HEK293T (cell line): ENCODE measurements around the gene XRN2.

ENCODE experiments used
- CTCF ChIA-PET: fragments of 350-600 bp; formaldehyde crosslinking; extraction: SDS; loops from one replicate; lab custom pipeline; 2021; ENCODE audit warnings: antibody characterized with exemption, inconsistent platforms; lab: Yijun Ruan, JAX
- POLR2A ChIA-PET: fragments of 350-600 bp; formaldehyde crosslinking; extraction: SDS; loops from one replicate; lab custom pipeline; 2020; ENCODE audit warnings: antibody characterized with exemption, inconsistent platforms; lab: Yijun Ruan, JAX
- DNase-seq: peaks from one replicate; pipeline ENCODE4 v3.0.0; 2012; ENCODE audit warnings: mixed read lengths; ENCODE audit errors: extremely low spot score
- ARNT ChIP-seq: fragments of 450-650 bp; IDR thresholded peaks from 2 replicates; pipeline ENCODE4 v1.6.1; 2017; ENCODE audit warnings: mild to moderate bottlenecking
- BHLHE40 ChIP-seq: fragments of 450-650 bp; IDR thresholded peaks from 2 replicates; pipeline ENCODE4 v1.6.1; 2016; ENCODE audit warnings: mild to moderate bottlenecking, moderate library complexity, borderline replicate concordance
- CTBP1 ChIP-seq: fragments of 450-650 bp; IDR thresholded peaks from 2 replicates; pipeline ENCODE4 v1.6.1; 2016; ENCODE audit warnings: borderline replicate concordance
- ELF4 ChIP-seq: fragments of 450-650 bp; IDR thresholded peaks from 2 replicates; pipeline ENCODE4 v1.6.1; 2017; ENCODE audit warnings: antibody characterized with exemption
- FOXA1 ChIP-seq: fragments of 450-650 bp; IDR thresholded peaks from 2 replicates; pipeline ENCODE4 v1.6.1; 2016; ENCODE audit warnings: mild to moderate bottlenecking
- FOXK2 ChIP-seq: fragments of 450-650 bp; IDR thresholded peaks from 2 replicates; pipeline ENCODE4 v1.6.1; 2016; ENCODE audit warnings: mild to moderate bottlenecking
- FOXM1 ChIP-seq: fragments of 450-650 bp; IDR thresholded peaks from 2 replicates; pipeline ENCODE4 v1.6.1; 2017; ENCODE audit warnings: mild to moderate bottlenecking, borderline replicate concordance
- HDGF ChIP-seq: fragments of 450-650 bp; IDR thresholded peaks from 2 replicates; pipeline ENCODE4 v1.6.1; 2017; ENCODE audit warnings: antibody characterized with exemption, borderline replicate concordance
- L3MBTL2 ChIP-seq: fragments of 450-650 bp; conservative IDR thresholded peaks from 2 replicates; pipeline ENCODE4 v1.6.1; 2016; ENCODE audit warnings: mild to moderate bottlenecking
- LEF1 ChIP-seq: fragments of 450-650 bp; IDR thresholded peaks from 2 replicates; pipeline ENCODE4 v1.6.1; 2017; ENCODE audit warnings: mild to moderate bottlenecking, borderline replicate concordance
- NFRKB ChIP-seq: fragments of 450-650 bp; IDR thresholded peaks from 2 replicates; pipeline ENCODE4 v1.6.1; 2016; ENCODE audit warnings: mild to moderate bottlenecking, moderate library complexity
- SP1 ChIP-seq: fragments of 450-650 bp; IDR thresholded peaks from 2 replicates; pipeline ENCODE4 v1.6.1; 2017
- SUZ12 ChIP-seq: fragments of 450-650 bp; IDR thresholded peaks from 2 replicates; pipeline ENCODE4 v1.6.1; 2016; ENCODE audit warnings: mild to moderate bottlenecking
- TARDBP ChIP-seq: fragments of 450-650 bp; IDR thresholded peaks from 2 replicates; pipeline ENCODE4 v1.6.1; 2016
- ZNF384 ChIP-seq: fragments of 450-650 bp; IDR thresholded peaks from 2 replicates; pipeline ENCODE4 v1.6.1; 2016
- TF ChIP-seq, protein P1 (sequence below): fragments of 450-650 bp; IDR thresholded peaks from 2 replicates; pipeline ENCODE4 v1.6.1; 2016

Gene XRN2

DNA sequence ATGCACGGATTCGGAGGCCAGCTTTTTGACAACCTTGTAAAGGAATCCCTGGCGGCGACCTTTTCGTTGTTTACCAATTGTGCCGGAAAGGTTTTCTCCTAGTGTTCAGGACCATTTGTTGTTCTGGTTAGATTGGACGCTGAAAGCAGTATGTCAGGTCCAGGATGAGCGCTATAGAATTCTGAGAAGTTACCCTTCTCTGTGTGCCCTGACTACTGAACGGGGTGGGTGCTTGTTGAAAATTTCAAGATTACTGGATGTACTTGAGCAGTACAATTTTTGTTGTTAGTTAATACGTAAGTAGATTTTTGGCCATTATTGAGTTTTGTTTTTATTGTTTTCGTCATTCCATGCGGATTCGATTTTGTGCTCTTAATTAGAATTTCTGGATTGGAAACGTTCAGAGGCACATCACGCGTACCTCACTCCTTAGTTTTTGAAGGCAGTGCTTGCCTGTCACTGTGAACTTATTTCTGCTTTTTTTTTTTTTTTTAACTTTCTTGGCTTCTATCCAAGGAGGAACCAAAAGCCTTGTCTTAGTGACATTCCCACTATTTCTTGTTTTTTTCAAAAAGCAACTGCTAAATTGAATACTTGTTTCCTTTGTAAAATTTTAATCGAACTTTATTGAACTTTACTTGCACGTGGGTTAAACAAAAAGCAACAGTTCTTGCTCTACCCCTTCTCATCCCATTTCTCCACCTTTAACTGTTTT, 898 bp downstream of the XRN2 start:
- ChIA-PET CTCF (no interaction called here), POLR2A (interaction anchor here (1.1 to 2.5 kb wide), 7 partner anchors 12 to 217 kb away, joined by 3 to 14 read pairs (median 4); no protein-coding TSS in a partner anchor)
- no peak for DNase-seq
- TF ChIP-seq SUZ12 (no peak), ZNF384 (peak; percentile 76)

DNA sequence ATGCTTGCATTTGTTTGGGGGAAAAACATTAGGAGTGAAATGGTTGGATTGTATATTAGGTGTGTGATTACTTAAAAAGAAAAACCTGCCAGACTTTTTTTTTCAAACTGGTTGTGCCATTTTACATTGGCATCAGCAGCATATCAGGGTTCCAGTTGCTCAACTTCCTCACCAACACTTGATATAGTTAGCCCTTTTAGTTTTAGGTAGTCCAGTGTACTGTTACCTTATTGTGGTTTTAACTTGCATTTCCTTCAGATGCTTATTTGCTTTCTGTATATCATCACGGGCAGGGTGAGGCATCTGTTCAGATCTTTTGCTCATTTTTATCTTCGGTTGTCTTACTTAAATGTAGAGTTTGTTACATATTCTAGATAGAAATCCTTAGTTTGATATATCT, 5.2 kb downstream of the XRN2 start:
- DNase-seq: no peak
- POLR2A ChIA-PET: no interaction called here
- CTCF ChIA-PET: no interaction called here
- TF ChIP-seq CTBP1: no peak
- no peak for TF ChIP-seq HDGF
- TF ChIP-seq ELF4: no peak
- no peak for TF ChIP-seq FOXA1
- TF ChIP-seq ZNF384: no peak
- TF ChIP-seq ARNT: no peak
- TF ChIP-seq LEF1: no peak
- TF ChIP-seq BHLHE40: no peak
- no peak for TF ChIP-seq FOXM1
- TF ChIP-seq FOXK2: no peak
- no peak for TF ChIP-seq NFRKB
- no peak for TF ChIP-seq TARDBP
- no peak for TF ChIP-seq L3MBTL2
- TF ChIP-seq, protein P1, sequence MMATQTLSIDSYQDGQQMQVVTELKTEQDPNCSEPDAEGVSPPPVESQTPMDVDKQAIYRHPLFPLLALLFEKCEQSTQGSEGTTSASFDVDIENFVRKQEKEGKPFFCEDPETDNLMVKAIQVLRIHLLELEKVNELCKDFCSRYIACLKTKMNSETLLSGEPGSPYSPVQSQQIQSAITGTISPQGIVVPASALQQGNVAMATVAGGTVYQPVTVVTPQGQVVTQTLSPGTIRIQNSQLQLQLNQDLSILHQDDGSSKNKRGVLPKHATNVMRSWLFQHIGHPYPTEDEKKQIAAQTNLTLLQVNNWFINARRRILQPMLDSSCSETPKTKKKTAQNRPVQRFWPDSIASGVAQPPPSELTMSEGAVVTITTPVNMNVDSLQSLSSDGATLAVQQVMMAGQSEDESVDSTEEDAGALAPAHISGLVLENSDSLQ: no peak

DNA sequence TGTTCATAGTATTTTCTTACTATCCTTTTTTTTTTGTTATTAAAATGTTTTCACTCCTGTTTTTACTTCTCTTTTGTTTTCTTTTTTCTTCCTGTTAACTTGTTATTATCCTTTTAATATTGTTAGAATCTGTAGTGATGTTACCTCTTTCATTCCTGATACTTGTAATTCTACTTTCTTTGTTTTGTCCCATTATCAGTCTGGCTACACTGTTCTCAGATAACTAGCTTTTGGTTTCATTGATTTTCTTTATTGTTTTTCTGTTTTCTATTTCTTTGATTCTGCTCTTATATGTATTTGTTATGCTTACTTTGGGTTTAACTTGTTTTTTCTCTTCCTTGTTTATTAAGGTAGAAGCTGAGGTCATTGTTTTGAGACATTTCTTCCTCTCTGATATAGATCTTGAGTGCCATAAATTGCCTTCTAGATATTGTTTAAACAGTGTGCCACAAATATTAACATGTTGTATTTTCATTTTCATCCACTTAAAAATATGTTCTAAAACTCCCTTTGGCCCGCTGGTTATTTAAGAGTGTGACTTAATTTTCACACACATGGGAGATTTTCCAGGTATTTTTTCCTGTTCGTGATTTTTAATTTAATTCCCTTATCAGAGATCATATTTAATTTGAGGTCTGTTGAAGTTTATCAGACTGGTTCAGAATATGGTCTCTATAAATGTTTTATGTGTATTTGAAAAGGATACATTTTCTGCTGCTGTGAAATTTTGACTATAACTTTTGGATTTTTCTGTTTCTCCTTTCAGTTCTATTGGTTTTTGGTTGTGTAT, 6.7 kb downstream of the XRN2 start:
- no peak for DNase-seq
- no peak for TF ChIP-seq HDGF
- no peak for TF ChIP-seq LEF1
- no peak for TF ChIP-seq TARDBP
- TF ChIP-seq FOXK2: no peak
- TF ChIP-seq, protein P1: no peak
- TF ChIP-seq NFRKB: no peak
- TF ChIP-seq L3MBTL2: no peak
- no peak for TF ChIP-seq ZNF384
- TF ChIP-seq BHLHE40: no peak
- no peak for TF ChIP-seq ARNT
- TF ChIP-seq FOXM1: no peak
- TF ChIP-seq ELF4: no peak
- no peak for TF ChIP-seq FOXA1
- POLR2A ChIA-PET: interaction anchor here (0.7 kb wide), 1 partner anchor 15 kb away, joined by 3 read pairs; no protein-coding TSS in a partner anchor
- CTCF ChIA-PET: interaction anchor here (0.6 to 1.0 kb wide), 2 partner anchors 74 to 195 kb away, joined by 3 to 4 read pairs; no protein-coding TSS in a partner anchor

DNA sequence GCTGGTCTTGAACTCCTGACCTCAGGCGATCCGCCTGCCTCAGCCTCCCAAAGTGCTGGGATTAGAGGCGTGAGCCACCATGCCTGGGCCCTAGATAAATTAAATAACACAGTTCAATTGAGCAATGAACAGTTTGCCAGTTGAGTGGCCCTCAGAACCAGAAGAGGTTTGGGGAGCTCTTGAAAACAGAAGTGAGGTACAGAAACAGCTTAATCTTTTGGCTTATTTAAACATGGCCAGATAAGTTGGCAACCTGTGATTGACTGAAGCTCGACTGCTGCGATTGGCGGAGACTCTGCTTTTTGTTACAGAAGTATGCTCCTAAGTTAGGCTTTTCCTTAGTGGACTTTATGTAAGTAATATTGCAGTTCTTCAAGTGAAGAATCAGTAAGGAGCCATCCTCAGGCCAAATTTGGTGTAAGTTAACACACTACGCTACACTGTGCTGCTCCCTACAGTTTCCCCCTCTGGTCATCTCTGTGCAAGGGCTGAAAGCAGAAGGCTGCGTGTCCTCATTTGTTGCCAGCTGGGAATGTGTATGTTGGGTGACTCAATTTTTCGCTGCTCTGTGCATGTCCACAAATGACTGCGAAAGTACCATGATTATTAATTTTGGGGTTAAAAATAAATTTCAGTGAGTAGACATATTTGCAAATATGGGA, 9.8 kb downstream of the XRN2 start:
- no peak for DNase-seq
- POLR2A ChIA-PET: no interaction called here
- CTCF ChIA-PET: no interaction called here
- TF ChIP-seq NFRKB (no peak), HDGF (no peak), ARNT (no peak), BHLHE40 (no peak), TARDBP (no peak), FOXM1 (no peak), FOXA1 (no peak), FOXK2 (no peak), SUZ12 (no peak)
- TF ChIP-seq, protein P1: no peak

DNA sequence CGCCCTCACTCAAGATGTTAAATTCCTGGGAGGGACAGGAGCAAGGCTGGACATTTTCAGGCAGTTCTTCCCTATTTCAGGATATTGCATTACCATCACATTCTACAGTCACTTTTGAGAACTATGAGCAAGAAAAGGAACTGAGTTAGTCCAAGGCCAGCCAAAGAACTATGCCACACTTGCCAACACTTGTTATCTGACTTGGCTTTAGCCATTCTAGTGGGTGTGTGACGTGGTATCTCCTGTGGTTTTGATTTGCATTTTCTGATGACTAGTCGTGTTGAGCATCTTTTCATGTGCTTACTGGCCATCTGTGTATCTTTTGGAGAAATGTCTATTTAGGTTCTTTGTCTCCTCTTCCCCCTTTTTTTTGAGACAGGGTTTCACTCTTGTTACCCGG, 12.0 kb downstream of the XRN2 start:
- no peak for DNase-seq
- ChIA-PET POLR2A (no interaction called here), CTCF (no interaction called here)
- TF ChIP-seq TARDBP (no peak), ZNF384 (no peak), SP1 (no peak), ARNT (no peak), BHLHE40 (no peak), SUZ12 (no peak), L3MBTL2 (no peak), HDGF (no peak), FOXK2 (no peak)
